Neural crest cell (in vitro differentiated cells): ENCODE measurements around the gene BCL11B. TPM values are rescaled to one million over a fixed set of nuclear protein-coding genes. Genes with fewer than 3 reads are reported as not detected.

Experiments
- DNase-seq: peaks from one replicate; pipeline ENCODE4 v3.0.0; 2021; ENCODE audit warnings: low read depth, mixed read lengths, low spot score
- H3K27ac Mint-ChIP-seq: one replicate; pipeline ENCODE4 v1.8.0; 2021; ENCODE audit warnings: mild to moderate bottlenecking, mixed read lengths; ENCODE audit not compliant: unreplicated experiment
- H3K27me3 Mint-ChIP-seq: 2 replicates; pipeline ENCODE4 v1.8.0; 2021; ENCODE audit warnings: low read depth, mild to moderate bottlenecking, mixed read lengths
- H3K36me3 Mint-ChIP-seq: 2 replicates; pipeline ENCODE4 v1.8.0; 2021; ENCODE audit warnings: low read depth, mild to moderate bottlenecking, mixed read lengths
- H3K4me1 Mint-ChIP-seq: 2 replicates; pipeline ENCODE4 v1.8.0; 2021; ENCODE audit warnings: mixed read lengths
- H3K4me3 Mint-ChIP-seq: one replicate; pipeline ENCODE4 v1.8.0; 2021; ENCODE audit warnings: mild to moderate bottlenecking, mixed read lengths
- H3K9me3 Mint-ChIP-seq: 2 replicates; pipeline ENCODE4 v1.8.0; 2021; ENCODE audit warnings: mixed read lengths
- total RNA-seq: library from RNA; stranded (reverse); gene quantifications from 2 replicates; pipeline ENCODE4 v1.2.1, GENCODE V29; 2021
- TF ChIP-seq, protein P1 (sequence below): fragments of 200-600 bp; sonication (generic); conservative IDR thresholded peaks from 2 replicates; pipeline ENCODE4 v1.5.0; 2021; ENCODE audit warnings: antibody characterized with exemption, mild to moderate bottlenecking

BCL11B gene
- total RNA-seq, 1 donor from 2014 or later: 0.28 TPM

- no peak for DNase-seq
- Mint-ChIP-seq H3K27ac (no peak overlapping the region), H3K36me3 (no peaks in the 10 kb centered on the region), H3K27me3 (peaks cover 18% of the 10 kb centered on the region), H3K4me1 (peaks cover 8% of the 10 kb centered on the region), H3K9me3 (no peaks in the 10 kb centered on the region), H3K4me3 (no peak overlapping the region)
- TF ChIP-seq, protein P1, sequence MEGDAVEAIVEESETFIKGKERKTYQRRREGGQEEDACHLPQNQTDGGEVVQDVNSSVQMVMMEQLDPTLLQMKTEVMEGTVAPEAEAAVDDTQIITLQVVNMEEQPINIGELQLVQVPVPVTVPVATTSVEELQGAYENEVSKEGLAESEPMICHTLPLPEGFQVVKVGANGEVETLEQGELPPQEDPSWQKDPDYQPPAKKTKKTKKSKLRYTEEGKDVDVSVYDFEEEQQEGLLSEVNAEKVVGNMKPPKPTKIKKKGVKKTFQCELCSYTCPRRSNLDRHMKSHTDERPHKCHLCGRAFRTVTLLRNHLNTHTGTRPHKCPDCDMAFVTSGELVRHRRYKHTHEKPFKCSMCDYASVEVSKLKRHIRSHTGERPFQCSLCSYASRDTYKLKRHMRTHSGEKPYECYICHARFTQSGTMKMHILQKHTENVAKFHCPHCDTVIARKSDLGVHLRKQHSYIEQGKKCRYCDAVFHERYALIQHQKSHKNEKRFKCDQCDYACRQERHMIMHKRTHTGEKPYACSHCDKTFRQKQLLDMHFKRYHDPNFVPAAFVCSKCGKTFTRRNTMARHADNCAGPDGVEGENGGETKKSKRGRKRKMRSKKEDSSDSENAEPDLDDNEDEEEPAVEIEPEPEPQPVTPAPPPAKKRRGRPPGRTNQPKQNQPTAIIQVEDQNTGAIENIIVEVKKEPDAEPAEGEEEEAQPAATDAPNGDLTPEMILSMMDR: no peak
Observed at GRCh38 chr14:99119554-99120525, 152.2 kb downstream of the BCL11B start.

Other genes with a start within 250 kb of the BCL11B start
- gene SETD3, start 208.7 kb upstream of the BCL11B start, total RNA-seq: 33.1 and 36.1 TPM in 2 replicates
- 69.6 and 71.8 TPM in 2 replicates for gene CCNK, start 209.2 kb upstream of the BCL11B start, total RNA-seq